Measurements from ENCODE around the gene TACC3. TPM values are rescaled to one million over a fixed set of nuclear protein-coding genes. Genes with fewer than 3 reads are reported as not detected.

Gene TACC3
- total RNA-seq, 4 donors from 2014 or later: 2.5 to 8.8 (median 5.8) TPM

DNA sequence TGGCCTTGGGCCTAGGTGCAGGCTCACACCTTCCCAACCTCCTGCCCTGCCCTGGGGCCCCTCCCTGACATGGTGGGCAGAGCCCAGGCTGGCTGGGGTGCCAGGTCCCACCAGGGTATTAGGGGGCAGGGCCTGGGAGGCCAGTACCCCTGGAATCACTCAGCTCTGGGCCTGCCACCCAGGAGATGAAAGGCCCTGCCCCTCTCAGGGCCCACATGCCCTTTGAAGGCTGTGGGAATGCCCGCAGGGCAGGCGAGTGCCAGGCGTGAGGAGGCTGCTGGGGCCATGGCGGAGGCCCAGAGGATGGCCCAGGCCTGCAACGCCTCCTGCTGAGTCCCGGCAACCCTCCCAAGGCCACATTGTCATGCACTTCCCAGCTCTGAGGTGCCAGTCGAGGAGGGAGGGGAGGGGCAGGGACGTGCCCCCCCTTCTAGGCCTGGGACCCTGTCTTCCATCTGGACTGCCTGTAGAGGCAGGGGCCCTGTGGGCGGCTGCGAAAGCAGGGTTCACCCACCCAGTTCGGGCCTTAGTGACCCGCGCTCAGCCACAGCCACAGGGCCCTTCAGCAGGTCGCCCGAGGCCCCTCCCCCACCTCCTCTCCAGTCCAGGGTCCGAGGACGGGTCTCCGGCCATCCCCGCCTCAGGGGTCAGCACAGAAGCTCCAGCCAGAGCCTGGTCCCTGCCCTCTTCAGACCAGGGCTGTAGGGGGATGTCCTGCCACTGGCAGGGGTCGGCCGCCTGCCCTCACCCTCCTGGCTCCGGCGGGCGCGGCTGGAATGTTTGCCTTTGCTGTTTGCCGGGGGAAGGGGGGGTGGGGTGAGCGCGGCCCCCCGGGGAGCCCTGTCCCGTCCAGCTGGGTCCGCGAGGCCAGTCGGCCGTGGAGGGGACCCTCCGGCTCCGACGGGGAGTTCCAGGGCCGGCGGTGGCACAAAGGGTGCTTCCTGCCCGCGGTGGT lies 45.1 kb downstream of the TACC3 start:
- H3K27ac ChIP-seq (replicated peaks in 1 of 4): no peak overlapping the region
- H3K36me3 ChIP-seq: no peaks in the 10 kb centered on the region
- peak overlapping the region; percentile 47 to 65 (median 52) for H3K4me3 ChIP-seq
- TF ChIP-seq POLR2AphosphoS5 (IDR thresholded peaks at IDR 0.05) (no peak), POLR2A (IDR thresholded peaks at IDR 0.05; ENCODE audit: low read depth) (no peak)
- TF ChIP-seq, protein P1, sequence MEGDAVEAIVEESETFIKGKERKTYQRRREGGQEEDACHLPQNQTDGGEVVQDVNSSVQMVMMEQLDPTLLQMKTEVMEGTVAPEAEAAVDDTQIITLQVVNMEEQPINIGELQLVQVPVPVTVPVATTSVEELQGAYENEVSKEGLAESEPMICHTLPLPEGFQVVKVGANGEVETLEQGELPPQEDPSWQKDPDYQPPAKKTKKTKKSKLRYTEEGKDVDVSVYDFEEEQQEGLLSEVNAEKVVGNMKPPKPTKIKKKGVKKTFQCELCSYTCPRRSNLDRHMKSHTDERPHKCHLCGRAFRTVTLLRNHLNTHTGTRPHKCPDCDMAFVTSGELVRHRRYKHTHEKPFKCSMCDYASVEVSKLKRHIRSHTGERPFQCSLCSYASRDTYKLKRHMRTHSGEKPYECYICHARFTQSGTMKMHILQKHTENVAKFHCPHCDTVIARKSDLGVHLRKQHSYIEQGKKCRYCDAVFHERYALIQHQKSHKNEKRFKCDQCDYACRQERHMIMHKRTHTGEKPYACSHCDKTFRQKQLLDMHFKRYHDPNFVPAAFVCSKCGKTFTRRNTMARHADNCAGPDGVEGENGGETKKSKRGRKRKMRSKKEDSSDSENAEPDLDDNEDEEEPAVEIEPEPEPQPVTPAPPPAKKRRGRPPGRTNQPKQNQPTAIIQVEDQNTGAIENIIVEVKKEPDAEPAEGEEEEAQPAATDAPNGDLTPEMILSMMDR (IDR thresholded peaks at IDR 0.05): no peak
- H3K27me3 ChIP-seq: peaks cover 0 to 90% (median 18%) of the 10 kb centered on the region in 4 donors
- H3K4me1 ChIP-seq: peaks cover 12 to 35% (median 30%) of the 10 kb centered on the region in 4 donors
- no peaks in the 10 kb centered on the region for H3K9me3 ChIP-seq
- 34% methylated on average over 14 of the region's 41 CpGs for WGBS
- no peak for DNase-seq (ENCODE audit: extremely low spot score)
- intact Hi-C loops (cut with DNase I): no loop called here

- Histone ChIP-seq H3K9me3 (no peaks in the 10 kb centered on the region), H3K27me3 (peaks cover 0 to 97% (median 18%) of the 10 kb centered on the region in 4 donors), H3K4me1 (peaks cover 12 to 35% (median 30%) of the 10 kb centered on the region in 4 donors), H3K4me3 (peak overlapping the region; percentile 47 to 65 (median 52)), H3K27ac (replicated peaks in 1 of 4) (no peak overlapping the region), H3K36me3 (no peaks in the 10 kb centered on the region)
- TF ChIP-seq POLR2A (IDR thresholded peaks at IDR 0.05; ENCODE audit: low read depth): no peak
- TF ChIP-seq, protein P1 (IDR thresholded peaks at IDR 0.05): no peak
- no peak for TF ChIP-seq POLR2AphosphoS5 (IDR thresholded peaks at IDR 0.05)
- no peak for TF ChIP-seq EP300 (IDR thresholded peaks at IDR 0.05)
- WGBS: 0% methylated on average over 1 of the region's 84 CpGs
- intact Hi-C loops (cut with DNase I): no loop called here
- DNase-seq (ENCODE audit: extremely low spot score): no peak
Measured at GRCh38 chr4:1767061-1767769, 45.9 kb downstream of the TACC3 start.

DNA sequence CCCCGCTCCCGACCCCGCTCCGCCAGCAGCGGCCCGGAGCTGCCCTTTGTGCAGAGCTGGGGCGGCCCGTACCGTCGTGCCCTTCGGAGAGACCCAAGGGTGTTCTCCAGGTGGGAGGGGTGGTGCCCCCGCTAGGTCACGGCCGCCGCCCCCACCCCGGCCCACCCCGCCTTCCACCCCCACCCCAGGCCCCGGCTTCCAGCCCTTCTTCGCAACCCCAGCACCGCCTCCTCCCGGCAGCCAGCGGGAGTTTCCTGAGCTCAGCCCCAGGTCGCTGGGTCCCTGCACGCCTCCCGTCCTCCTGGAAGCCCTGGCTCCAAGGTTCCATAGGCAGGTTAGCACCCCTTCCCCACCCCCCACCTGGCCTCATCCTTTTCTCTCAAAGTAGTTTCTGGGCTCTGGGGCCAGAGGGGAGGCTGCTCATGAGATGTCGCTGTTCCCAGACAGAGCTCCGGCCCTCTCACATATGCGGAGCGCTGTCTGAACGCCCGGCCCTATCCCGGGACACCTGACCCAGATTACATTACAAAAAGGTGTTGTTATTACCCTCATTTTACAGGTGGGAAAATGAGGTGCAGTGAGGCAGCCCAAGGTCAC lies 46.5 kb downstream of the TACC3 start:
- H3K9me3 ChIP-seq: no peaks in the 10 kb centered on the region
- H3K27ac ChIP-seq (replicated peaks in 1 of 4): no peak overlapping the region
- peaks cover 0 to 94% (median 18%) of the 10 kb centered on the region in 4 donors for H3K27me3 ChIP-seq
- WGBS: 41% methylated on average over 18 of the region's 32 CpGs
- H3K4me3 ChIP-seq: peak overlapping the region; percentile 47 to 65 (median 52)
- H3K36me3 ChIP-seq: no peaks in the 10 kb centered on the region
- no peak for DNase-seq (ENCODE audit: extremely low spot score)
- TF ChIP-seq POLR2A (IDR thresholded peaks at IDR 0.05; ENCODE audit: low read depth) (no peak), POLR2AphosphoS5 (IDR thresholded peaks at IDR 0.05) (no peak), EP300 (IDR thresholded peaks at IDR 0.05) (no peak)
- TF ChIP-seq, protein P1 (IDR thresholded peaks at IDR 0.05): peak in 1 of 3 experiments; percentile 7
- intact Hi-C loops (cut with DNase I): no loop called here
- peaks cover 12 to 34% (median 29%) of the 10 kb centered on the region in 4 donors for H3K4me1 ChIP-seq

- no peaks in the 10 kb centered on the region for H3K36me3 ChIP-seq
- intact Hi-C loops (cut with DNase I): no loop called here
- H3K27ac ChIP-seq (replicated peaks in 1 of 4): no peak overlapping the region
- no peaks in the 10 kb centered on the region for H3K9me3 ChIP-seq
- DNase-seq (ENCODE audit: extremely low spot score): no peak
- WGBS: 82% methylated on average over 17 of the region's 23 CpGs
- H3K27me3 ChIP-seq: peaks cover 0 to 88% (median 18%) of the 10 kb centered on the region in 4 donors
- no peak overlapping the region for H3K4me3 ChIP-seq
- peaks cover 9 to 28% (median 23%) of the 10 kb centered on the region in 4 donors for H3K4me1 ChIP-seq
- TF ChIP-seq, protein P1 (IDR thresholded peaks at IDR 0.05): no peak
- no peak for TF ChIP-seq EP300 (IDR thresholded peaks at IDR 0.05)
- TF ChIP-seq POLR2A (IDR thresholded peaks at IDR 0.05; ENCODE audit: low read depth): no peak
- TF ChIP-seq POLR2AphosphoS5 (IDR thresholded peaks at IDR 0.05): no peak
Measured at GRCh38 chr4:1768367-1769034, 47.2 kb downstream of the TACC3 start.

Measured in esophagus muscularis mucosa (tissue), 4 donors.